ENCODE measurements around the gene ABCC9.

Gene ABCC9

GRCh38 chr12:21881965-21882364 lies 59.3 kb downstream of the ABCC9 start:
- no peak for TF ChIP-seq FOXP2 (optimal IDR thresholded peaks at IDR 0.05; ENCODE audit: control extremely low read depth, extremely low read length, insufficient read depth)
- TF ChIP-seq POLR2AphosphoS5 (IDR thresholded peaks at IDR 0.05; ENCODE audit: borderline replicate concordance, low read depth, low read length): no peak
- no peak for TF ChIP-seq EZH2 (IDR thresholded peaks at IDR 0.05)
- H3K36me3 ChIP-seq (ENCODE audit: insufficient read depth, low read length): no peaks in the 10 kb centered on the region
- no peaks in the 10 kb centered on the region for H3K9me3 ChIP-seq (ENCODE audit: low read depth, low read length)
- no peak for DNase-seq (ENCODE audit: low read depth, low spot score)
- no peak overlapping the region for H3K9ac ChIP-seq (ENCODE audit: insufficient read length)
- H3K27ac ChIP-seq: no peak overlapping the region
- no peak overlapping the region for H3K4me3 ChIP-seq

GRCh38 chr12:21879312-21879711 lies 61.9 kb downstream of the ABCC9 start:
- Histone ChIP-seq H3K27ac (no peak overlapping the region), H3K36me3 (ENCODE audit: insufficient read depth, low read length) (no peaks in the 10 kb centered on the region), H3K9me3 (ENCODE audit: low read depth, low read length) (no peaks in the 10 kb centered on the region), H3K9ac (ENCODE audit: insufficient read length) (no peak overlapping the region), H3K4me3 (no peak overlapping the region)
- no peak for DNase-seq (ENCODE audit: low read depth, low spot score)
- TF ChIP-seq POLR2AphosphoS5 (IDR thresholded peaks at IDR 0.05; ENCODE audit: borderline replicate concordance, low read depth, low read length): no peak
- no peak for TF ChIP-seq EZH2 (IDR thresholded peaks at IDR 0.05)
- TF ChIP-seq FOXP2 (optimal IDR thresholded peaks at IDR 0.05; ENCODE audit: control extremely low read depth, extremely low read length, insufficient read depth): no peak

- H3K9me3 ChIP-seq (ENCODE audit: low read depth, low read length): no peaks in the 10 kb centered on the region
- no peak overlapping the region for H3K4me3 ChIP-seq
- no peak overlapping the region for H3K27ac ChIP-seq
- no peaks in the 10 kb centered on the region for H3K36me3 ChIP-seq (ENCODE audit: insufficient read depth, low read length)
- no peak for TF ChIP-seq EZH2 (IDR thresholded peaks at IDR 0.05)
- no peak for TF ChIP-seq POLR2AphosphoS5 (IDR thresholded peaks at IDR 0.05; ENCODE audit: borderline replicate concordance, low read depth, low read length)
- TF ChIP-seq FOXP2 (optimal IDR thresholded peaks at IDR 0.05; ENCODE audit: control extremely low read depth, extremely low read length, insufficient read depth): no peak
- H3K9ac ChIP-seq (ENCODE audit: insufficient read length): no peak overlapping the region
- DNase-seq (ENCODE audit: low read depth, low spot score): no peak
Observed at GRCh38 chr12:21877293-21877982, 63.8 kb downstream of the ABCC9 start.

GRCh38 chr12:21865846-21866245 lies 75.4 kb downstream of the ABCC9 start:
- Histone ChIP-seq H3K4me3 (no peak overlapping the region), H3K9me3 (ENCODE audit: low read depth, low read length) (no peaks in the 10 kb centered on the region), H3K9ac (ENCODE audit: insufficient read length) (no peak overlapping the region), H3K27ac (no peak overlapping the region), H3K36me3 (ENCODE audit: insufficient read depth, low read length) (no peaks in the 10 kb centered on the region)
- no peak for DNase-seq (ENCODE audit: low read depth, low spot score)
- TF ChIP-seq FOXP2 (optimal IDR thresholded peaks at IDR 0.05; ENCODE audit: control extremely low read depth, extremely low read length, insufficient read depth) (no peak), POLR2AphosphoS5 (IDR thresholded peaks at IDR 0.05; ENCODE audit: borderline replicate concordance, low read depth, low read length) (no peak), EZH2 (IDR thresholded peaks at IDR 0.05) (no peak)

- Histone ChIP-seq H3K4me3 (no peak overlapping the region), H3K27ac (no peak overlapping the region)
- TF ChIP-seq EZH2 (IDR thresholded peaks at IDR 0.05): no peak
- no peak for TF ChIP-seq POLR2AphosphoS5 (IDR thresholded peaks at IDR 0.05; ENCODE audit: borderline replicate concordance, low read depth, low read length)
- TF ChIP-seq FOXP2 (optimal IDR thresholded peaks at IDR 0.05; ENCODE audit: control extremely low read depth, extremely low read length, insufficient read depth): no peak
Observed at GRCh38 chr12:21860534-21860933, 80.7 kb downstream of the ABCC9 start.

GRCh38 chr12:21860128-21860527 lies 81.1 kb downstream of the ABCC9 start:
- H3K4me3 ChIP-seq: no peak overlapping the region
- TF ChIP-seq FOXP2 (optimal IDR thresholded peaks at IDR 0.05; ENCODE audit: control extremely low read depth, extremely low read length, insufficient read depth) (no peak), EZH2 (IDR thresholded peaks at IDR 0.05) (no peak), POLR2AphosphoS5 (IDR thresholded peaks at IDR 0.05; ENCODE audit: borderline replicate concordance, low read depth, low read length) (no peak)
- H3K27ac ChIP-seq: no peak overlapping the region
- no peaks in the 10 kb centered on the region for H3K9me3 ChIP-seq (ENCODE audit: low read depth, low read length)
- no peak overlapping the region for H3K9ac ChIP-seq (ENCODE audit: insufficient read length)
- no peak for DNase-seq (ENCODE audit: low read depth, low spot score)
- H3K36me3 ChIP-seq (ENCODE audit: insufficient read depth, low read length): no peaks in the 10 kb centered on the region

More at GRCh38 chr12:21860534-21860933, 80.7 kb downstream of the ABCC9 start:
- no peak for DNase-seq (ENCODE audit: low read depth, low spot score)
- Histone ChIP-seq H3K36me3 (ENCODE audit: insufficient read depth, low read length) (no peaks in the 10 kb centered on the region), H3K9ac (ENCODE audit: insufficient read length) (no peak overlapping the region), H3K9me3 (ENCODE audit: low read depth, low read length) (no peaks in the 10 kb centered on the region)

GRCh38 chr12:21852251-21852650 lies 89.0 kb downstream of the ABCC9 start:
- H3K9me3 ChIP-seq (ENCODE audit: low read depth, low read length): no peaks in the 10 kb centered on the region
- no peak for TF ChIP-seq POLR2AphosphoS5 (IDR thresholded peaks at IDR 0.05; ENCODE audit: borderline replicate concordance, low read depth, low read length)
- no peak for DNase-seq (ENCODE audit: low read depth, low spot score)
- no peak overlapping the region for H3K9ac ChIP-seq (ENCODE audit: insufficient read length)
- H3K27ac ChIP-seq: no peak overlapping the region
- H3K4me3 ChIP-seq: no peak overlapping the region
- H3K36me3 ChIP-seq (ENCODE audit: insufficient read depth, low read length): no peaks in the 10 kb centered on the region

- DNase-seq (ENCODE audit: low read depth, low spot score): no peak
- Histone ChIP-seq H3K36me3 (ENCODE audit: insufficient read depth, low read length) (no peaks in the 10 kb centered on the region), H3K4me3 (no peak overlapping the region), H3K27ac (no peak overlapping the region), H3K9me3 (ENCODE audit: low read depth, low read length) (no peaks in the 10 kb centered on the region), H3K9ac (ENCODE audit: insufficient read length) (no peak overlapping the region)
- TF ChIP-seq POLR2AphosphoS5 (IDR thresholded peaks at IDR 0.05; ENCODE audit: borderline replicate concordance, low read depth, low read length) (no peak), EZH2 (IDR thresholded peaks at IDR 0.05) (no peak), FOXP2 (optimal IDR thresholded peaks at IDR 0.05; ENCODE audit: control extremely low read depth, extremely low read length, insufficient read depth) (no peak)
Observed at GRCh38 chr12:21851151-21851550, 90.1 kb downstream of the ABCC9 start.

- Histone ChIP-seq H3K27ac (no peak overlapping the region), H3K4me3 (no peak overlapping the region), H3K9me3 (ENCODE audit: low read depth, low read length) (no peaks in the 10 kb centered on the region), H3K9ac (ENCODE audit: insufficient read length) (no peak overlapping the region), H3K36me3 (ENCODE audit: insufficient read depth, low read length) (no peaks in the 10 kb centered on the region)
- DNase-seq (ENCODE audit: low read depth, low spot score): no peak
- TF ChIP-seq FOXP2 (optimal IDR thresholded peaks at IDR 0.05; ENCODE audit: control extremely low read depth, extremely low read length, insufficient read depth) (no peak), POLR2AphosphoS5 (IDR thresholded peaks at IDR 0.05; ENCODE audit: borderline replicate concordance, low read depth, low read length) (no peak), EZH2 (IDR thresholded peaks at IDR 0.05) (no peak)
Observed at GRCh38 chr12:21850419-21850818, 90.8 kb downstream of the ABCC9 start.
